Activated CD8-positive, alpha-beta memory T cell treated with anti-CD3 and anti-CD28 coated beads for 48 hours (primary cell): Measurements from ENCODE around the gene SMIM22.
A peak's percentile ranks its signal among the peaks of the same experiment; 100 is the strongest.
"Not testable (repeated sequence)": the region's sequence is repeated elsewhere in the genome, so short reads cannot be mapped to it uniquely, and the experiment has no call there.

Experiments
- DNase-seq, 3 experiments: peaks; one replicate each; pipeline ENCODE4 v3.0.0-alpha.2; 2020; ENCODE audit warnings: low read depth in 2 of 3, low spot score in 2 of 3

The SMIM22 gene

DNA sequence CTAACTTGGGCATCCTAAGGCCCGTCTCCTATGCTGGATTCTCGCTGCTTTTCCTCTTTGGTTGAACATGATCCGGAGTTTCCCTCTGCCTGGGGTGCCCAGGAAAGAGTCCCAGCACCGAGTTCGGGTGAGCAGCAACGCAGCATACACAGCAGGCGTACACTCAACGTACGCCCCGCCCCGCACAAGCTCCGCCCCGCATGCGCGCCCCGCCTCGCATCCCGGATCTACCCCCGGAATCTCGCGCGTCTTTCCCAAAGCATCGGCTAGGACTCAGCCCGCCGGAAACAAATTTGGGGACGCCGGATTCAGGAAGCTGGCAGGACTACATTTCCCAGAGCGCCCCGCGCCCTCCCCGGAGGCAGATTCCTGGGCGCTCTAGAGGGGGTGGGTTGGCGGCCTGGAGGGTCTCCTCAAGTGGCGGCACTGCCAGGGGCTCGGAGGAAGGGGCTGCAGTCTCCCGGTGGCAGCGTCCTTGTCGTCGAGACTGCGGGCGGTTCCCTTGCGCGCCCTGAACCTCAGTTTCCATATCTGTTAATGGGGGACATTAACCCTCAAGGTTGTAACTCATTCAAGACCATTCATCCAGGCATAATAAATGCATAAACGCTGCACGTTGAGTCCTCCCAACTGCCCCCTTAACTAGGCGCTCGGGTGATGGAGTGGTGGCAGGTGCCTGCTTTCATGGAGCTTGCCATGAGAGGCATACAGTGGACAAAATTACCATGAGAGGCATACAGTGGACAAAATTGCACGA is 26.4 kb upstream of the SMIM22 start:
- peak; percentile 74 to 86 (median 78) for DNase-seq

DNA sequence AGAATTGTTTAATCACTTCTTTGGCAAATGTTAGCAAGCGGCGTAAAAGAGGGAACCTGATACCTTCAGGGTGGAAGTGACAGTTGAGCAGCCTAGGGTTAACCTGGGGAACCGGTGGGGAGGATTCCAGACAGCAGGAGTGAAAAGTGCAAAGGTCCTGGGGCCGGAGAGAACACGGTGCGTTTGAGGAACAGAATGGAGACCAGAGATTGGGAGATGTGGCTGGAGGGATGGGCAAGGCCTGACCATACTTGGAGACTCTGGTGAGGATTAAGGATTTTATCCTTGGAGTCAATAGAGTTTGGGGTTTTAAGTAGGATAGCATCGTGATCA is 25.9 kb upstream of the SMIM22 start:
- no peak for DNase-seq

DNA sequence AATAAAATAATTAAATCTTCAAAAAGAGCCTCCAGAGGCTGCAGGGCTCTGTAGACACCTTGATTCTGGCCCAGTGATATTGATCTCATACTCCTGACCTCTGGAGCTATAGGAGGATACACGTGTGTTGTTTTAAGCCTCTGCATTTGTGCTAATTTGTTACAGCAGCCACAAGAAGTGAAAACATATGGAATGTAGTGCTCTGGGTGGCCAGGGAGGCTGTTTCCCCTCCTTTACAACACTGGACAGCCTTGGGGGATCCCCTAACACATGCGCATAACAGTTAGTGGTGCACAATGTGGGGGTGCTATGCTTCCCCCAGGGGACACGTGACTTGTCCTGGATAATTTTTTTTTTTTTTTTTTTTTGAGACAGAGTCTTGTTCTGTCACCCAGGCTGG is 23.5 kb upstream of the SMIM22 start:
- DNase-seq, result no peak

DNA sequence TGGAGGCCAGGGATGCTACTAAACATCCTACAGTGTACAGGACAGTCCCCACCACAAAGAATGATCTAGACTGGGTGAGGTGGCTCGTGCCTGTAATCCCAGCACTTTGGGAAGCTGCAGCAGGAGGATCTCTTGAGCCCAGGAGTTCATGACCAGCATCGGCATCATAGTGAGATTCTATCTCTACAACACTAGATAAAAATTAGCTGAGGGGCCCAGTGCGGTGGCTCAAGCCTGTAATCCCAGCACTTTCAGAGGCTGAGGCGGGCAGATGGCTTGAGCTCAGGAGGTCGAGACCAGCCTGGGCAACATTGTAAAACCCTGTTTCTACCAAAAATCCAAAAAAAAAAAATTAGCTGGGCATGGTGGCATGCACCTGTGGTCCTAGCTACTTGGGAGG is 22.8 kb upstream of the SMIM22 start:
- no peak for DNase-seq

DNA sequence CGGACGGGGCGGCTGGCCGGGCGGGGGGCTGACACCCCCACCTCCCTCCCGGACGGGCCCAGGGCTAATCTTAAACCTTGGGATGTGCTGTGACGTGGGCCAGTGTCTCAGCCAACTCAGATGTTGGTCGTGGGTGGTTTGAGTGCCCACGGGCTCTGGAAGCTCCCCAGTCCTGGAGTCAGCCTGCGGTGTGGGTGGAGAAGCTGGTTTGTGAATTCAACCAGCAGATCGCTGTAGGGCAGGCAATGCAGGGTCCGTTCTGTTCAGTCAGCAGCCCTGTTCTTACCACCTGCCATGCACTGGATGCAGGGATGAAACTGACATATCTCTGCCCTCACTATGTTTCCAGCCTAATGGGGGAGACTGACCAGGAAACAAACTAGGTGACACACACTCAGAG is 20.2 kb upstream of the SMIM22 start:
- no peak for DNase-seq

DNA sequence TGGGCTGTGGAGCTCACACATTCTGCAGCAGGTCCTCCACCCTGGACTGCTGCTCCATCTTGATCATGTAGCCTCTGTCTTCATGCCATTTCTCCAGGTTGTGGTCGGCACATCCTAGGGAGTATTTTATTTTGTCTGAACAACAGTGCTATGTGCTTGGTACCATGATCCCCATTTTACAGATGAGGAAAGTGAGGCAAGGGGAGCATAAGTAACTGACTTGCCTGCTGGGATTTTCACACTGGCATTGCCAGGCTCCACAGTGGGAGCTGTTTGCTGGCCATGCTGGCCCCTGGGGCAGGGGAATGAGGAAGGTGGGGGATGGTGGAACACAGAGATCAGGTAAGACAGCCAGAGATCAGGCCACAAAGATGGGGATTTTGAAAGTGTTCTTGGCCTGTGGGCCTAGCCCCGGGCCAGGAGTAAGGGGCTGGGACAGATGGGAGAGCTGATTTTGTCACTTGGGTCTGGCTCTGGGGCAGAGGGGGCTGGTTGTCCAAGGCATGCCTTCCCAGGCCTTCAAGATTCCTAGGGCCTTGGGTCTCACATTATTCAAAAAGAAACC is 18.9 kb upstream of the SMIM22 start:
- DNase-seq, result no peak

DNA sequence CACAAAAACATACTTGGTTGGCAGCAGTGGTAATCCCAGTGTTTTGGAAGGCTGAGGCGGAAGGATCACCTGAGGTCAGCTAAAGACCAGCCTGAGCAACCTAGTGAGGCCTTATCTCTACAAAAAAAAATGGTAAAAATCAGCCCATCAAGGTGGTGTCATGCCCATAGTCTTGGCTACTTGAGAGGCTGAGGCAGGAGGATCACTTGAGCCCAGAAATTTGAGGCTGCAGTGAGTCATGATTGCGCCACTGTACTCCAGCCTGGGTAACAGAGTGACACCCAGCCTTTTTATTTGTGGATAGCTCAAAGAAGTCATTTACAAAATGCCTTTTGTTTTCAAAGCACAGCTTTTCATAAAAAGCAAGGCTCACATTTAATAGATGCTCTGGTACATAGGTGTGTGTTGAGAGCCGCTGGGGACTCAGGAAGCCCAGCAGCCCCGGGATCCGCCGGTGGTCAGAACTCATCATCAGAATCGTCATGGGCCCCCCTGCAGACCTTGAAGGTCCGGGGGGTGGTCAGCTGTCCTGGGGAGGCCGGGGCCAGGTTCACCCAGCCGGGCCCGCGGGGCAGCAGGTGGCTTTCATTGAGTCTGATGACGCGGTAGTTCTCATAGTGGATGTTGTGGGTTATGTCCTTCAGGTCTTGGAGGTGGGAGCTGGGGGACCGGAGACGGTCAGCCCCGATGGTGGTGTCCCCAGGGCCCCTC is 17.7 kb upstream of the SMIM22 start:
- no peak for DNase-seq

DNA sequence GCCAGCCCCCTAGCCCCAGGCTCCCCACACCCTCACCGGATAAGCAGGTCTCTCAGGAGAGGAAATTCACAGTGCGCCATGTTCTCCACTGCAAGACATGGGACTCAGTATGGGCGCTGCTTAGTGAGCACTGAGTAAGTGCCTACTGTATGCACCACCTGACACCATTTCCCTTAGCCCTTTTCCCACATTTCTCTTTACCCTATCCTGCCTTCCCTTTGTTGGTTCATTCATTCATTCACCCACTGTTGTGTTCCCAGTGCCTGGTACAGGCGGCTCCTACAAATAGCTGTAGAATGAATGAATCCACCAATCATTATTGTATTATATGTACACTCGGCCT is 17.1 kb upstream of the SMIM22 start:
- DNase-seq, result no peak

DNA sequence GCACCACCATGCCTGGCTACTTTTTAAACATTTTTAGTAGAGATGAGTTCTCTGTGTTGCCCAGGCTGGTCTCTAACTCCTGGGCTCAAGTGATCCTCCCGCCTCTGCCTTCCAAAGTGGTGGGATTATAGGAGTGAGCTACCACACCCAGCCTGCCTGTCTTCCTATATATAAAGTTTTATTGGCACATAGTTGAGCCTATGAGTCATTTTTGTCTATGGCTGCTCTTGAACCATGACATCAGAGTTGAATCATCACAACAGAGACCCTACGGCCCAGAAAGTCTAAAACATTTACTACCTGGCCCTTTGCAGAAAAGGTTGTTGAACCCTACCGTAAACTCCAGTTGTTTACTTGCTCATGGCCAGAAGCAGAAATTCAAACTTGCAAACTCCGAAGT is 14.9 kb upstream of the SMIM22 start:
- no peak for DNase-seq

DNA sequence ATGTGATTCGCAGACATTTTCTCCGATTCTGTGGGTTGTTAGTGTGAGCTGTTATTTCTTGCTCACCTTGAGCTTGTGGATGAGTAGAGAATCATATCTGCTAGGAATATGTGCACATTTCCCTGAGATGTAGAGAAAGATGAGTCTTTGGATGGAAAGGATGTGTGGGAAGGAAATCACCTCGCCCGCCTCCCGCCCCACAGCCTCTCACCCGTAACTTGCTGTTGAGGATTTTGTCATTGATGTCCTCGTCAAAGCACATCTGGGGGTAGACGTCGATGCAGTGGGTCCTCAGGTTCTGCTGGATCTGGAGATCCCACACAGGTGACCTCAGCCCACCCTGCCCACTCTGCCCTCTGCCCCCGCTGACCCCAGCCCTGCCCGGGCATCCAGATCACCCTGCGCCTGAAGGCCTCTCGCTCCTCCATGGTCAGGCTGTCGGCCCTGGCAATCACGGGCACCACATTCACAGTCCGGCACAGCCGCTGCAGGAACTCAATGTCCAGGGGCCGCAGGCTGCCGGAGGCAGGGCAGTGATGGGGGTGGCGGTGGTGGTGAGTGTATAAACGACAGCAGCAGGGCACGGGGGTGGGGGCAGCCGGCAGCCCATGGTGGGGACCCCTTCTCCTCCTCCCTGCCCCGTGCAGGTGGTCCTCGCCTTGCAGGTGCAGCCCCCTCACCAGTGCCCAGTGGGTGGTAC is 11.8 kb upstream of the SMIM22 start:
- DNase-seq, result no peak

DNA sequence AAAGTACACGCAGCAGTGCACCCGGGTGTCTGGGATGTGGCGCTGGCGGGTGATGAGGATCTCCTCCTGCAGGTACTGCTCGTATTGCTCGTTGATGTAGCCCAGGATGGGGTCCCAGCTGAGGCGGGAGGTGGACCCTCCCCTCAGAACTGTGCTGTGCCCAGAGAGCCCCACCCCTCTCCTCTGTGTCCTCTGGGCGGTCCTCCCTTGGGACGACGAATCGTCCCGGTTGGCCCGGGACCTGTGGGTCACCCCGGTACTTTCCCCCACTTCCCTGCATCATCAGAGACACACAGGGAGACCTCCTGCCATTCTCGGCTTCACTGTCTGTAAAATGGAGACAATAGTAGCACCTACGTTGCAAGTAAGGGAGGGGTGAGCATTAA is 11.2 kb upstream of the SMIM22 start:
- no peak for DNase-seq

DNA sequence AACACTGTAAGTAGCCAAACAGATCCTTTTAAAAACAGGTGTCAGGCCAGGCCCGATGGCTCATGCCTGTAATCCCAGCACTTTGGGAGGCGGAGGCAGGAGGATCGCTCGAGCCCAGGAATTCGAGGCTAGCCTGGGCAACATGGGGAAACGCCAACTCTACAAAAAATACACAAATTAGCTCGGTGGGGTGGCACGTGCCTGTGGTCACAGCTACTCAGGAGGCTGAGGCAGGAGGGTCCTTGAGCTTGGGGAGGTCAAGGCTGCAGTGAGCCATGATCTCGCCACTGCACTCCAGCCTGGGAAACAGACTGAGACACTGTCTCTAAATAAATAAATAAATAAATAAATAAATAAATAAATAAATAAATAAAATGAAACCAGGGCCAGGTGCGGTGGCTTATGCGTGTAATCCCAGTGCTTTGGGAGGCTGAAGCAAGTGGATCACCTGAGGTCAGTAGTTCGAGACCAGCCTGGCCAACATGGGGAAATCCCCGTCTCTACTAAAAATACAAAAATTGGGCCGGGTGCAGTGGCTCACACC is 10.7 kb upstream of the SMIM22 start:
- not testable (repeated sequence) for DNase-seq

DNA sequence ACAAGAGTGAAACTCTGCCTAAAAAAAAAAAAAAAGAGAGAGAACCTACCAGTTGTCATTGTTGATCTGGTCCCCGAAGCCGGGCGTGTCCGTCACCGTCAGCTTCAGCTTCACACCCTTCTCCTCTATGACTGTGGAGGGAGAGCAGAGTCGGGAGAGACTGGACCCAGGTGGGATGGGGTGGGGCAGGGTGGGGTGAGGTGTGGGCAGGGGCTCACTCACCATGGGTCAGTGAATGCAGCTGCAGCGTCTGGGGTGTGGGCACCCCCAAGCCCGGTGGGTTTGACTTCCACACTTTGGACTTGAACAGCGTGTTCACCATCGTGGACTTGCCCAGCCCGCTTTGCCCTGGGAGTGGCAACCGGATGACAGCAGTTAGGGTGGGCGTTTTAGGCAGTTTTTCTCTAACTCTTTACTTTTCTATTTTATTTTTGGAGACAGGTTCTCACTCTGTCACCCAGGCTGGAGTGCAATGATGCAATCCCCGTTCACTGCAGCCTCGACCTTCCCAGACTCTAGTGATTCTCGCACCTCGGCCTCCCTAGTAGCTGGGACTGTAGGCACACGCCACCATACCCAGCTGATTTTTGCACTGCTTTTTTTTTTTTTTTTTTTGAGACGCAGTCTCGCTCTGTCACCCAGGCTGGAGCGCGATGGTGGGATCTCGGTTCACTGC is 9.3 kb upstream of the SMIM22 start:
- DNase-seq, result no peak

DNA sequence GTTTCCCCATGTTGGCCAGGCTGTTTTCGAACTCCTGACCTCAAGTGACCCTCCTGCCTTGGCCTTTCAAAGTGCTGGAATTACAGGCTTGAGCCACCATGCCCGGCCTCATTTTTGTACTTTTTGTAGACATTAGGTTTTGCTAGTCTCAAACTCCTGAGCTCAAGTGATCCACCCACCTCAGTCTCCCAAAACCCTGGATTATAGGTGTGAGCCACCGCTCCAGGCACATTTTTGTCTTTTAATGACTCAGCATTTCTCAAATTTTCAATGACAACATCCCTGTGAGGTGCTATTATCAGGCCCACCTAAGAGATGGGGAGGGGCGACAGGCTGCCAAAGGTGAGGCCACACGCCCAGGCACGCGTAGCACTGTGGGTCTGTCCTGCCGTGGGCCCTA is 8.1 kb upstream of the SMIM22 start:
- DNase-seq, result no peak

DNA sequence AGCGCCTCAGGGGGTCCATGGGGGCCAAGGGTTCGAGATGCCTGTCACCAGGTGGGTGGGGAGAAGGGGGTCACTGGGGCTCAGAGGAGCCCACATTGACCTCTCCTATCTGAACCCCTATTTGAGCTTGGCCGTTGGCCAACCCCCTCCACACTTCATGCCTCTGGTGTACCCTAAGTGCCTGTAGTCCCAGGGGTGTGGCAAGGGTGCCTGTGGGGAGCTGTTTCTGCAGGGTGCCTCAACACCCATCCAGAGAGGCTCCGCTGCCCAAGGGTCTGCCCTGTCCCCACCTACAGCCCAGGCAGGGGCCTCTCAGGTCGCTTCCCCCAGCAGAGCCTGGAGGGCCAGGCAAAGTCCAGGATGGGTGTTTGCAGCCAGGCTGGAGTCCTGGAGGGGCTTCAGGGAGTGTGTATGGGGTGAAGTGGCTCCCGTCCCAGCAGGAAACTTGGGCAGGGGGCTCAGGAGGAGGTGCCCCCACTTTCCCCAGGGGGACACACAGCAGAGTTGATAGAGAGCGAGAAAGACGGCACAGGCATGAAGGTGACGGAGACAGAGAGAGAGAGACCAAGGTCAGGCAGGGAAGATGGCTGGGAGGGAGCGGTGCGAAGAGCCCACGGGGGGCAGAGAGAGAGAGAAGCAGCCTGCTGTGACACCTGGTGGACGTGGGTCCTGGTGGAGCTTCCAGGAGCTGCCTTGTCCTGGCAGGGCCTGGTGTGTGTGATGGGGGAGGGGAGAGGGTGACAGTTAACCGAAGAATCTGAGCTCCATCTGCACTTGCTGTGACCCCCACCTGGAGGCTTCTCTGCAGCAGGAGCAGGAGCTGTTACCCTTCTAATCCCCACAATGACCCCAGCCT is 7.3 kb upstream of the SMIM22 start, which contains the start of gene SEPTIN12:
Gene SEPTIN12 (minus strand): TSS at position 719 of the 856 bp plus-strand sequence. CDS start 700 bp downstream, at position 19.
- no peak for DNase-seq

DNA sequence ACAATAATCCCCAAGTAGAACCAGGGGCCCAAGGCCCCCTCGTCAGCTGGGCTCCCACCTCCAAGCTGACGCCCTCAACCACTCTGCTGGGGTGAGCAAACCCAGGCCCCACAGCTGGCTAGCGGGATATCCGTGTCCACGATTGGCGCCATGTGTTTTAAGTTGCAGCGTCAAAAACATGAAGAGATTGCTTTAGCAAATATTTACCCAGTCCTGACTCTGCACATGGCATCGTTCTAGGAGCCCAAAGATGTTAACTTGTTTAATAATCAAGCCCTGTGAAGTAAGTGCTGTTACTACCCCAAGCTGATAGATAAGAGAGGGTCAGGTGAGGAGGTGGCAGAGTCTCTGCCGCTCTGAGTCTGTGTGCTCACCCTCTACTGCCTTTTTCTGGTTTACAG is 6.7 kb upstream of the SMIM22 start:
- no peak for DNase-seq

DNA sequence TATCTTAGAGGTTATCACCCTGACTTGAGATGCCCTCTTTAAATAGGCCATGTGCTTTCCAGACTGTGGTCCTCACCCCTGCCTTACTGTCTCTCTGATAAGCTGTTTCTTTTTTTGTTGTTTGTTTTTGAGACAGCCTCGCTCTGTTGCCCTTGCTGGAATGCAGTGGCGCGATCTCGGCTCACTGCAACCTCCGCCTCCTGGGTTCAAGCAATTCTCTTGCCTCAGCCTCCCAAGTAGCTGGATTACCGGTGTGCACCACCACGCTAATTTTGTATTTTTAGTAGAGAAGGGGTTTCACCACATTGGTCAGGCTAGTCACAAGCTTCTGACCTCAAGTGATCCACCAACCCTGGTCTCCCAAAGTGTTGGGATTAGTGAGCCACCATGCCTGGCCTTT is 6.3 kb upstream of the SMIM22 start:
- DNase-seq, result no peak

DNA sequence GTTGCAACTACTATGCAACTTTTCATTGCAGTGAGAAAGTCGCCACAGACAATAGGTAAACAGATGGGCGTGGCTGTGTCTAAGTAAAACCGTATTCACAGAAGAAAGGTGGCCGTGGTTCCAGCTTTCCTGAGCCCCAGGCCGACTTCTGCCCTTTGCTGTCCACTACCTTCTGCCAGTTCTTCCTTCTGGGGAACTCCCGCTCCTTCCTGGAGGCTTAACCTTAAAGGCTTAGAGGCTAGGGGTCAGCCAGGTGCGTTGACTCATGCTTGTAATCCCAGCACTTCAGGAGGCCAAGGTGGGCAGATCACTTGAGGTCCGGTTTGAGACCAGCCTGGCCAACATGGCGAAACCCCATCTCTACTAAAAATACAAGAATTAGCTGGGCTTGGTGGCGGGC is 4.9 kb upstream of the SMIM22 start:
- no peak for DNase-seq

DNA sequence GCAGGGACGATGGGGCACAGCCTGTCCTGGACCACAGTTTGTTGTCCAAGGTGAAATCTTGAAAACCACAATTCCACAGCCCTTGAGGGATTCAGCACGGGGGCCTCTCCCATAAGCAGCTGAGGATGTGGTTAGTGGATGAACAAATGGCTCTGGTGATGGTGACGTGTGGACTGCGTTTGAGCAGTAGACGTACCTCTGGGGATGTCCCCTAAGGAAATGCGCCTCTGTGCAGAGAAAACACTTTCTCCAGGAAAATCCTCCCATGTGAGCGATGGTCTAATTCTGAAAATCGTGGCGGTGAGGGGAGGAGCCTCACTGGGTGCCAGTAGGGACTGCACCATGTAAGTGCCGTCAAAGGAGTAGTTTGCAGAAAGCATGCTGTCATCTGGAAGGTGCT is 4.3 kb upstream of the SMIM22 start:
- DNase-seq, result no peak

DNA sequence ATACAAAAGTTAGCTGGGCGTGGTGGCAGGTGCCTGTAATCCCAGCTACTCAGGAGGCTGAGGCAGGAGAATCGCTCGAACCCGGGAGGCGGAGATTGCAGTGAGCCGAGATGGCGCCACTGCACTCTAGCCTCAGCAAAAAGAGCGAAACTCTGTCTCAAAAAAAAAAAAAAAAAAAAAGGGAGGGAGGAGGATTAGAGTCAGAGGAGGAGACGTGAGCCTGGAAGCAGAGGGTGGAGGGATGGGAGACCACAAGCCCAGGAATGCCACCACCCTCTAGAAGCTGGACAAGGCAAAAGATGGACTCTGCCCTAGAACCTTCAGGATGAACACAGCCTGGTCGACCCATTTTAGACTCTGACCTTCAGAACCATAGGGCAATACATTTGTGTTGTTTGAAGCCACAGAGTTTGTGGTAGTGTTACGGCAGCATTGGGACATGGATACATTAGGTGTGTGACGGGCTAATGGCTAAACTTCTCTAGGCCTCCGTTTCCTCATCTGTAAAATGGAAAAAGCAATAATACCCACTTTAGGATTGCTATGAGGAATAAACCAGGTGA is 2.1 kb upstream of the SMIM22 start:
- DNase-seq, result no peak
